Activated CD4-positive, alpha-beta T cell treated with anti-CD3 and anti-CD28 coated beads, Interleukin-2, amount 50 U/mL, for 16 hours (primary cell): ENCODE measurements around the gene CENPH.
"Not testable (repeated sequence)": the region's sequence is repeated elsewhere in the genome, so short reads cannot be mapped to it uniquely, and the experiment has no call there.

ENCODE experiments used
- DNase-seq: peaks from one replicate; pipeline ENCODE4 v3.0.0-alpha.2; 2020

CENPH gene

DNA sequence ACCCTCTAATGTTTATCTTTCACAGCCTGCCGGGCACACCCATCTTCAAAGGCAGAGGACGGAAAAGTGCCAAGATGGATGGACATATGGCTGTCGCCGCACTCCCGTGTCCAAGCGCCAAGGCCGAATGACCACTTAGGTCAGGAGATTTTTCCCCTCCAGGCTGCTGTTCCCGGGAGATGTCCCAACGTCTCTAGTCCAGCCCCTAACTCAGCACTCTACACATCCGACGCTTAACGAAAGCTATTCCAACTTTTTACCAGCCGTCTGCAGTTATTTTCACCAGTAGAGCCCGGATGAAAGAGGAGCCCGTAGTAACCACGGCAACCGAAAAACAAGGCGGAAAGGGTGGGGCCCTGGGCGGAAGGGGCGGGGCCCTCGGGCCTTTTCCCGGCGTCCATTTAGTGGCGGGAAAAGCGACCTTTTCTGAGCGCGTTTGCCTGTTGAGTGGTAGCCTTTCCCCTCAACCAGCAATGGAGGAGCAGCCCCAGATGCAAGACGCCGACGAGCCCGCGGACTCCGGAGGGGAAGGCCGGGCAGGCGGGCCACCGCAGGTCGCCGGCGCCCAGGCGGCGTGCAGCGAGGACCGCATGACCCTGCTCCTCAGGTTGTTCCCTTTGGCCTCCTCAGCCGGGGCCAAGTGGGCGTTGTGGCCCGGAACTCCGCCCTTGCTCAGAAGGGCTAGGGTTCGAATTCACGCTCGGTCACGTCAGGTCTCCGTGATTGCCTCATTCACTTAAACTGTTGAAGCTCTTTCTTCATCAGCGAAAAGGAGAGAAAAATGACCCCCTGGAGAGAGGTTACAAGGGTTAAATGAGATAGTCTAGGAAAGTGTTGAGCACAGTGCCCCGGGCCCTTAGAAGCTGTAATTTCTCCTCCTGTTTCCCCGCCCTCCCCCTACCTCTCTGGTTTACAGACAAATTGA lies at the start of gene CENPH:
Gene CENPH, plus strand, starts transcription at position 422 of the 925 bp plus-strand sequence. Its CDS starts 52 bp downstream, at position 474.
- peak; percentile 95 for DNase-seq

GRCh38 chr5:69140239-69140638 lies 49.1 kb upstream of the CENPH start:
- not testable (repeated sequence) for DNase-seq

DNA sequence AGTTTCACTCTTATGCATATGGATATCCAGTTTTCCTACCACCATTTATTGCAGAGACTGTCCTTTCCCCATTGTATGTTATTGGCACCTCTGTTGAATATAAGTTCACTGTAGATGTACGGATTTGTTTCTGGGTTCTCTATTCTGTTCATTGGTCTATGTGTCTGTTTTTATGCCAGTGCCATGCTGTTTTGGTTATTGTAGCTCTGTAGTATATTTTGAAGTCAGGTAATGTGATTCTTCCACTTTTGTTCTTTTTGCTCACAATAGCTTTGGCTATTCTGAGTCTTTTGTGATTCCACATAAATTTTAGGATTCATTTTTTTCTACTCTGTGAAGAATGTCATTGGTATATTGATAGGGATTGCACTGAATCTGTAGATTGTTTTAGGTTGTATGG lies 48.6 kb upstream of the CENPH start:
- no peak for DNase-seq

DNA sequence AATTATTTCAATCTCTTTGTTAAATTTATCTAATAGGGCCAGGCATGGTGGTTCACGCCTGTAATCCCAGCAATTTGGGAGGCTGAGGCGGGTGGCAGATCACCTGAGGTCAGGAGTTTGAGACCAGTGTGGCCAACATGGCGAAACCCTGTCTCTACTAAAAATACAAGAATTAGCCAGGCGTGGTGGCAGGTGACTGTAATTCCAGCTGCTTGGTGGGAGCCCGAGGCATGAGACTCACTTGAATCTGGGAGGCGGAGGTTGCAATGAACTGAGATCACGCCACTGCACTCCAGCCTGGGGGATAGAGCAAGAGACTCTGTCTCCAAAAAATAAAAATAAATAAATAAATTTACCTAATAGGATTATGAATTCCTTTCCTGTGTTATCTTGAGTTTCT lies 40.8 kb upstream of the CENPH start:
- not testable (repeated sequence) for DNase-seq

- DNase-seq, result no peak
These were observed 40.3 kb upstream of the CENPH start for GRCh38 chr5:69148981-69149675.

GRCh38 chr5:69149676-69150010 lies 39.7 kb upstream of the CENPH start:
- DNase-seq, result no peak

DNA sequence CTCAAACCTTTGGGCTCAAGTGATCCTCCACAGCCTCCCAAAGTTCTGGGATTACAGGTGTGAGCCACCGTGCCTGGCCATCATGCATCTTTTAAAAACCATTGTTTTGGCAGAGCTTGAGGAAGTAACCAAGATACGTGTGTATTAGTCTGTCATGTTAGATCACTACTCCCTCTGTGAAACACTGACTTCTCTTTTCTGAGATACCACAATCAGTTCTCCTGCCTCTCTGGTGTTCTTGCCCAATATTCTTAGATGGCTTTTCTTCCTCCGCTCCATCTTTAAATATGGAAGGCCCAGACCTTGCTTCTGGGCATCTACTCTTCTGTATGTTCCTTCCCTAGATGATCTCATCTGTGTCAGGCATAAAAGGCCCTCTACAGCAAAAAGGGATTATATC lies 36.7 kb upstream of the CENPH start:
- no peak for DNase-seq

- DNase-seq, result no peak
These were observed 32.9 kb upstream of the CENPH start for GRCh38 chr5:69156456-69156855.

DNA sequence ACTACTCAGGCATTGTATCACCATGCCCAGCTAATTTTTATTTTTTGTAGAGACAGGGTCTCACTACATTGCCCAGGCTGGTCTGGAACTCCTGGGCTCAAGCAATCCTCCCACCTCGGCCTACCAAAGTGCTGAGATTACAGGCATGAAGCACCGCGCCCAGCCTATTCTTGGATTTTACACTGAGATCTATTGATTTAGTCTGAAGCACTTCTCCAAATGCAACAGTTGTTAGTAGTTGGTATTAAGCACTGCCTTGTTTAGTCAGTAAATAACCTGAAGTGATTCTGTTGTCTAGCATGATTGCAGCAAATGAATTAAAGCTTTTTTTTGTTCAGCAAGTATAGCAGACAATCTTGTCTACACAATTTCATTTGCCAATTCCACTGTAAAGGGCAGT lies 31.3 kb upstream of the CENPH start:
- DNase-seq, result no peak

GRCh38 chr5:69160651-69161050 lies 28.7 kb upstream of the CENPH start:
- no peak for DNase-seq

- DNase-seq, result peak; percentile 99
These were observed 22.5 kb upstream of the CENPH start, which contains the start of gene CCNB1 for GRCh38 chr5:69166686-69167492. TSS of gene CCNB1 (plus strand) at chr5:69167150. CDS start at chr5:69167263, 113 bp downstream.

DNA sequence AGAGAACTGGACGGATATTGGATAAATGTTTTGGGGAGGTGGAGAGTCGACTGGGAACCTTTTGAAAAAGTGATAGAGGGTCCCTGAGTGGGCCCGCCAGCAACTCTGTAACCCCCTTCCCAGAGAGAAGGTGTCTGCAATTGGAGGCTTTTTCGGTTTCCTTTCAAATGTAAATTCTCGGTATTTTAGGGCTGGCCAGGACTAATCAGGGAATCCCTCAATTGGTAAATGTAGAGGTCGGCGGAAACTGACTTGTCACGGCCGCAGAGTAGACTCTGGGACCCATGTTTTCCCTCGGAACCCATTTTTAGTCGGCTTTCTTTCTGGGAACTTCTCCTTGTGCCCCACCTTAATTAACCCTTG lies 21.9 kb upstream of the CENPH start:
- peak; percentile 6 for DNase-seq

DNA sequence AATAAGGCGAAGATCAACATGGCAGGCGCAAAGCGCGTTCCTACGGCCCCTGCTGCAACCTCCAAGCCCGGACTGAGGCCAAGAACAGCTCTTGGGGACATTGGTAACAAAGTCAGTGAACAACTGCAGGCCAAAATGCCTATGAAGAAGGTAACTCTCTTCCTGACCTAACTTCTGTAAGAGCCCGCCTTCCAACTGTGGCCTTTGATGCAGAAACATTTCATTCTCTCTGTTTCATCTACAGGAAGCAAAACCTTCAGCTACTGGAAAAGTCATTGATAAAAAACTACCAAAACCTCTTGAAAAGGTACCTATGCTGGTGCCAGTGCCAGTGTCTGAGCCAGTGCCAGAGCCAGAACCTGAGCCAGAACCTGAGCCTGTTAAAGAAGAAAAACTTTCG lies 21.5 kb upstream of the CENPH start:
- DNase-seq, result no peak

- DNase-seq, result no peak
These were observed 18.9 kb upstream of the CENPH start for GRCh38 chr5:69170495-69170894.

DNA sequence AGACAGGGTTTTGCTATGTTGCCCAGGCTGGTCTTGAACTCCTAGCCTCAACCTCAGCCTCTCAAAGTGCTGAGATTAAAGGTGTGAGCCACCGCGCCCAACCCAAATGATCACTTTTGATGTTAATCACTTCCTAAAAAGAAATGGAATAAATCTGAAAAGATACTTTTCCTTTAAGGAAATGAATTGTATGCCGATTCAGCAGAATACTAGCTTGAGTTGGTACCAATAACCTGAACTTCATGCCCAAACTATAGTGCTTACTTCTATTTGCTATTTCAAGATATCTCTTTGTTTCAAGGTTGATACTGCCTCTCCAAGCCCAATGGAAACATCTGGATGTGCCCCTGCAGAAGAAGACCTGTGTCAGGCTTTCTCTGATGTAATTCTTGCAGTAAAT lies 18.4 kb upstream of the CENPH start:
- DNase-seq, result no peak

GRCh38 chr5:69181659-69182293 lies 7.6 kb upstream of the CENPH start:
- DNase-seq, result not testable (repeated sequence)

DNA sequence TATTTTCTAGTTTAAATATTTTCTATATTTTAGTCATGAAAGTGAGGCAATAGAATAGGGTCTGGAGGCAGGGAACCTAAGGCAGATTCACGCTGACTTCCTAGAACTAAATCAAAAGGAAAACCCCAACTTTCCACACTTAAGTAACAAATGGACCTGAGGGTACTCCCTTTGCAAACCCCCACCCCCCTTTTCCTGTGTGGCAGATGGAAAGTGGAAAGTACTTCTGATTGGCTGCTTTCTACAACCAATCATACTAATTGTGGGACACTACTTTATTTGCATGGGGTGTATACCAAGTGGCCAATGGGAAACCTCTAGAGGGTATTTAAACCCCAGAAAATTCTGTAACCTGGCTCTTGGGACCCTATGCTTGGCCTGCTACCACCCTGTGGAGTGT lies 4.8 kb upstream of the CENPH start:
- no peak for DNase-seq

DNA sequence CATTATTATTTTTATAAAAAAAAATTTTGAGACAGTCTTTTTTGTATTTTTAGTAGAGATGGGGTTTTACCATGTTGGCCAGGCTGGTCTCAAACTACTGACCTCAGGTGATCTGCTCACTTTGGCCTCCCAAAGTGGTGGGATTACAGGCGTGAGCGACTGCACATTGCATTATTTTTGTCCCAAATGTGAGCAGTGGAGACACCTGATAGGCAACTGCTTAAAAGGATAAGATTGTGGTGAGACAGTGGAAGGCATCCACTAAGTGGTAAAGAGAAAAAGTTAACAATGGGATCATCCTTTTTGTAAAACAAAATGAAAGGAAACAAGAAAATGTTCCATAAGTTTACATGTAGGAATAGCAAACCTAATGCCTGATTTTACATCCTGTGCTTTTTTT lies 2.0 kb upstream of the CENPH start:
- DNase-seq, result no peak

DNA sequence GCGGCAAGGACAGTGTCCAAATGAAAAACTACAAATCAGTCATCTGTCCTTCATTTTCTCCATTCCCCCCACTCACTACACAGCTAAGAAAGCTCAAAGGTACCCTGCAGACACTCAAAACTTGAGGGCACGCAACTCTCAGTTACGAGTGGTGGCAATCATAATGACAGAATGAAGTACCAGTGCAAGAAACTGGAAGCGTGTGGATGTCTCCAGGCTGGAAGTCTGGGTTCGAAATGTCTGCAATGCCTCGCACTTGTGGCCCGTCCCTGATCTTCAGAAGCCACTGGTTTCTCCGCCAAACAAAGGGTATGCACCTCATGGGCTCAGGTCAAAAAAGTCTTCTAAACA lies 597 bp upstream of the CENPH start:
- no peak for DNase-seq

DNA sequence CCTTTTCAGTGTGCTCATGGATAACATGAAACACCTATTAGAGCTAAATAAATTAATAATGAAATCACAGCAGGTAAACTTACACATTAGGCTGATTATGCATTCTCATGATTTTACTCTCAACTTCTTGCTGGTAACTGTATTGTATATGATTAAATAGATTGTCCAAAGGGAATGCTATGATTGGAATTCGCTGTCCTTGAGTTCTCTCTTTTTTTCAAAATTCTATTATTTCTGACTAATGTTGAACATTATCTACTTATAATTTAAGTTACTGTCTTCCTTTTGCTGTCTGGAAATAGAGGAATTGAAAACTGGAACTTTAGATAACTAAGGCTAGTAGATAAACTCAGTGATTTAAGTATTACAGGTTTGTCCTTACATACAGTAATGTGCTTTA lies 13.1 kb downstream of the CENPH start:
- DNase-seq, result no peak

DNA sequence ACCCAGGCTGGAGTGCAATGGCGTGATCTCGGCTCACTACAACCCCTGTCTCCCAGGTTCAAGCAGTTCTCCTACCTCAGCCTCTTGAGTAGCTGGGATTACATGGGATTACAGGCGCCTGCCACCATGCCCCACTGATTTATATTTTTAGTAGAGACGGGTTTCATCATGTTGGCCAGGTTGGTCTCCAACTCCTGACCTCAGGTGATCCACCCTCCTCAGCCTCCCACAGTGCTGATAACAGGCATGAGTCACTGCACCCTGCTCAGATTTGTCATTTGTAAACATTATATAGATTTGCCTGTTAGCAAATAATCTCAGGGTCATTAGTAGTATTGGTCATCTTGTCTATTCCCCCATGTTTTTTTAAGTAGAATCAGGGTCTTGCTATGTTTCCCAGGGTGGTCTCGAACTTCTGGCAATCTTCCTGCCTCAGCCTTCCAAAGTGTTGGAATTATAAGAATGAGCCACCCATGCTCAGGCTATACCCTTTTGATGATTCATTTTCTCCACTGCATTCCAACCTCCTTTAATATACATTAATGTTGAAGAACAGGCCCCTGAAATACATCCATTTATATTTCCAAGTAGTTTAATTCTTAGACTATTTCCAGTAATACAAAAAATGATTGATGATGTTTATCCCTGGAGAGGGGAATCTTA lies 17.3 kb downstream of the CENPH start:
- DNase-seq, result no peak

- no peak for DNase-seq
These were observed 20.2 kb downstream of the CENPH start for GRCh38 chr5:69209602-69210001.

DNA sequence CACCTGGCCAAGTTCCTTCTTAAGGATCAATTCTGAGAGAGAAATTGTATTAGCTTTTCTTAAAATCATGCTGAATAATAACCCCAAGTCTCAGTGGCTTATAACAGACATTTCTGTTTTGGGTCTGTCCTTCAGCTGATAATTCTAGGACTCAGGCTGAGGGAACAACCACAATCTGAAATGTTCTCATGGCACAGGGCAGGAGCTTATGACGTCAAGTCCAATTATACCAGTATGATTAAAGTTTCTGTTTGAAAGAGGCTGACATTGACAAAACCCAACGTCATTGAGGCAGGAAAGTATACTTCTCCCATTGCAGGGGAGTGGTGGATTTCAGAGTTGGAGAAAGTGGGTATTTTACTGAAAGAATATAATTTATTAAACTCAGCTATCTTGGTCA lies 21.8 kb downstream of the CENPH start:
- DNase-seq, result no peak
